Neural progenitor cell (in vitro differentiated cells): ENCODE data around the gene MRGPRE. TPM values are rescaled to one million over a fixed set of nuclear protein-coding genes. Genes with fewer than 3 reads are reported as not detected.
A peak's percentile ranks its signal among the peaks of the same experiment; 100 is the strongest.

Experiments used
- DNase-seq: peaks from one replicate; pipeline ENCODE4 v3.0.0-alpha.2; 2016; ENCODE audit warnings: low spot score
- H2AFZ ChIP-seq: fragments of 200-600 bp; sonication (generic); replicated peaks from 2 replicates; pipeline ENCODE4 v1.6.1; 2016; ENCODE audit warnings: antibody characterized with exemption
- H3F3A ChIP-seq: fragments of 200-600 bp; sonication (generic); 2 replicates; pipeline ENCODE4 v1.6.1; 2016; ENCODE audit warnings: antibody characterized with exemption, low read depth
- H3K27ac ChIP-seq: fragments of 200-600 bp; sonication (generic); 2 replicates; pipeline ENCODE4 v1.5.1; 2016; ENCODE audit warnings: mild to moderate bottlenecking
- H3K27me3 ChIP-seq: fragments of 200-600 bp; sonication (generic); 2 replicates; pipeline ENCODE4 v1.6.1; 2016; ENCODE audit warnings: mild to moderate bottlenecking, moderate library complexity
- H3K36me3 ChIP-seq: fragments of 200-600 bp; sonication (generic); 2 replicates; pipeline ENCODE4 v1.5.1; 2016
- H3K4me1 ChIP-seq: fragments of 200-600 bp; sonication (generic); 2 replicates; pipeline ENCODE4 v1.6.1; 2016; ENCODE audit warnings: mixed run types
- H3K4me2 ChIP-seq: fragments of 200-600 bp; sonication (generic); 2 replicates; pipeline ENCODE4 v1.6.1; 2016
- H3K4me3 ChIP-seq: fragments of 200-600 bp; sonication (generic); 2 replicates; pipeline ENCODE4 v1.5.1; 2016
- H3K79me2 ChIP-seq: fragments of 200-600 bp; sonication (generic); 2 replicates; pipeline ENCODE4 v1.6.1; 2016; ENCODE audit warnings: low read depth
- H3K9ac ChIP-seq: fragments of 200-600 bp; sonication (generic); 2 replicates; pipeline ENCODE4 v1.6.1; 2016
- H3K9me3 ChIP-seq: fragments of 200-600 bp; sonication (generic); 2 replicates; pipeline ENCODE4 v1.5.1; 2016; ENCODE audit warnings: low read depth
- H4K20me1 ChIP-seq: fragments of 200-600 bp; sonication (generic); 2 replicates; pipeline ENCODE4 v1.6.1; 2016; ENCODE audit warnings: low read depth
- H3K27ac Mint-ChIP-seq: 3 replicates; pipeline ENCODE4 v1.8.0; 2021; ENCODE audit warnings: mixed read lengths
- H3K27me3 Mint-ChIP-seq: 2 replicates; pipeline ENCODE4 v1.8.0; 2022; ENCODE audit warnings: low read depth, mild to moderate bottlenecking, inconsistent platforms, moderate library complexity, mixed read lengths; ENCODE audit not compliant: insufficient read depth
- H3K36me3 Mint-ChIP-seq: 3 replicates; pipeline ENCODE4 v1.8.0; 2021; ENCODE audit warnings: mixed read lengths
- H3K4me1 Mint-ChIP-seq: 3 replicates; pipeline ENCODE4 v1.8.0; 2021; ENCODE audit warnings: mixed read lengths
- H3K4me3 Mint-ChIP-seq: 3 replicates; pipeline ENCODE4 v1.8.0; 2021; ENCODE audit warnings: mild to moderate bottlenecking, moderate library complexity, mixed read lengths
- H3K9me3 Mint-ChIP-seq: 3 replicates; pipeline ENCODE4 v1.8.0; 2020; ENCODE audit warnings: mixed read lengths
- CTCF ChIP-seq: fragments of 200-600 bp; sonication (generic); IDR thresholded peaks from 2 replicates; pipeline ENCODE4 v1.5.1; 2017; ENCODE audit warnings: antibody characterized with exemption, mild to moderate bottlenecking
- EZH2 ChIP-seq: fragments of 200-600 bp; sonication (generic); IDR thresholded peaks from 2 replicates; pipeline ENCODE4 v1.6.1; 2017; ENCODE audit warnings: antibody characterized with exemption, mild to moderate bottlenecking, moderate library complexity
- EZH2phosphoT487 ChIP-seq: fragments of 200-600 bp; sonication (generic); IDR thresholded peaks from 2 replicates; pipeline ENCODE4 v1.6.1; 2017; ENCODE audit warnings: antibody characterized with exemption
- total RNA-seq: library from RNA; depleted of rRNA; stranded (reverse); fragments of >200 nt; gene quantifications from 2 replicates; pipeline ENCODE4 v1.2.3, GENCODE V29; 2015; ENCODE audit warnings: low replicate concordance

MRGPRE gene
- total RNA-seq, 1 donor from 2014 or later = not detected

GRCh38 chr11:3197044-3197695, 35.0 kb downstream of the MRGPRE start:
- H3K9me3 Mint-ChIP-seq = no peaks in the 10 kb centered on the region
- no peak overlapping the region for H3K4me3 Mint-ChIP-seq
- no peak overlapping the region for H3K9ac ChIP-seq
- no peaks in the 10 kb centered on the region for H3F3A ChIP-seq
- H3K36me3 ChIP-seq = no peaks in the 10 kb centered on the region
- H3K27me3 ChIP-seq = peaks cover 10% of the 10 kb centered on the region
- H3K27me3 Mint-ChIP-seq = peaks cover 6% of the 10 kb centered on the region
- H3K79me2 ChIP-seq = no peaks in the 10 kb centered on the region
- TF ChIP-seq CTCF = no peak
- no peak for TF ChIP-seq EZH2phosphoT487
- no peak for TF ChIP-seq EZH2
- no peak overlapping the region for H2AFZ ChIP-seq
- peaks cover 7% of the 10 kb centered on the region for H3K4me1 Mint-ChIP-seq
- peaks cover 10% of the 10 kb centered on the region for H3K4me1 ChIP-seq
- H3K27ac ChIP-seq = no peak overlapping the region
- H3K4me2 ChIP-seq = no peak overlapping the region
- no peak overlapping the region for H3K4me3 ChIP-seq
- H3K36me3 Mint-ChIP-seq = no peaks in the 10 kb centered on the region
- H3K27ac Mint-ChIP-seq = no peak overlapping the region
- H3K9me3 ChIP-seq = no peaks in the 10 kb centered on the region
- H4K20me1 ChIP-seq = no peaks in the 10 kb centered on the region
- DNase-seq = no peak

GRCh38 chr11:3196161-3197043, 35.8 kb downstream of the MRGPRE start:
- Mint-ChIP-seq H3K36me3 (no peaks in the 10 kb centered on the region), H3K27ac (peak overlapping the region; percentile 97), H3K4me1 (peaks cover 10% of the 10 kb centered on the region), H3K4me3 (no peak overlapping the region), H3K27me3 (peaks cover 4% of the 10 kb centered on the region), H3K9me3 (no peaks in the 10 kb centered on the region)
- Histone ChIP-seq H3F3A (no peaks in the 10 kb centered on the region), H3K79me2 (no peaks in the 10 kb centered on the region), H3K27ac (no peak overlapping the region), H3K4me1 (peaks cover 10% of the 10 kb centered on the region), H2AFZ (no peak overlapping the region), H3K9me3 (no peaks in the 10 kb centered on the region), H3K4me2 (no peak overlapping the region), H3K4me3 (no peak overlapping the region), H4K20me1 (no peaks in the 10 kb centered on the region), H3K27me3 (peaks cover 2% of the 10 kb centered on the region), H3K9ac (no peak overlapping the region), H3K36me3 (no peaks in the 10 kb centered on the region)
- TF ChIP-seq EZH2phosphoT487 (no peak), CTCF (no peak)
- no peak for DNase-seq

- Mint-ChIP-seq H3K4me3 (no peak overlapping the region), H3K27ac (peak overlapping the region; percentile 97), H3K9me3 (no peaks in the 10 kb centered on the region), H3K27me3 (peaks cover under 1% of the 10 kb centered on the region), H3K36me3 (no peaks in the 10 kb centered on the region), H3K4me1 (peaks cover 16% of the 10 kb centered on the region)
- Histone ChIP-seq H3K4me1 (peaks cover 15% of the 10 kb centered on the region), H3K9me3 (no peaks in the 10 kb centered on the region), H3K9ac (no peak overlapping the region), H4K20me1 (no peaks in the 10 kb centered on the region), H3K4me2 (no peak overlapping the region), H3K27me3 (no peaks in the 10 kb centered on the region), H2AFZ (no peak overlapping the region), H3K4me3 (no peak overlapping the region), H3K79me2 (no peaks in the 10 kb centered on the region), H3F3A (no peaks in the 10 kb centered on the region), H3K27ac (no peak overlapping the region), H3K36me3 (no peaks in the 10 kb centered on the region)
- peak; percentile 7 for TF ChIP-seq CTCF
- TF ChIP-seq EZH2phosphoT487 = no peak
- DNase-seq = no peak
Measured at GRCh38 chr11:3195251-3196160, 36.7 kb downstream of the MRGPRE start.
